Large intestine (tissue), 3 donors: Measurements from ENCODE around the gene CMC2. TPM values are rescaled to one million over a fixed set of nuclear protein-coding genes. Genes with fewer than 3 reads are reported as not detected.
A peak's percentile ranks its signal among the peaks of the same experiment; 100 is the strongest.

Experiments used
- DNase-seq, 2 donors: peaks; one replicate each; pipeline versions ENCODE4 v3.0.0 to v3.0.0-alpha.2; 2013
- H3K27ac ChIP-seq: one replicate; pipeline ENCODE4 v1.5.1; 2013; ENCODE audit warnings: low read length
- H3K27me3 ChIP-seq: 2 replicates; pipeline ENCODE4 v1.6.1; 2013; ENCODE audit warnings: low read length; ENCODE audit not compliant: control insufficient read depth, insufficient read depth
- H3K36me3 ChIP-seq: 2 replicates; pipeline ENCODE4 v1.6.1; 2013; ENCODE audit warnings: low read length; ENCODE audit not compliant: control insufficient read depth, insufficient read depth
- H3K4me1 ChIP-seq: one replicate; pipeline ENCODE4 v1.6.1; 2013; ENCODE audit warnings: low read length; ENCODE audit not compliant: control insufficient read depth, insufficient read depth
- H3K4me3 ChIP-seq: one replicate; pipeline ENCODE4 v1.5.1; 2013; ENCODE audit warnings: low read length
- H3K9me3 ChIP-seq: one replicate; pipeline ENCODE4 v1.6.1; 2013; ENCODE audit warnings: mild to moderate bottlenecking, low read depth, low read length, moderate library complexity; ENCODE audit not compliant: control insufficient read depth
- WGBS: methylation state at CpG from one replicate; pipeline ENCODE4 v1.1.5; 2013; ENCODE audit warnings: low lambda C conversion rate; ENCODE audit not compliant: insufficient coverage; 5-methylcytosine and 5-hydroxymethylcytosine counted together
- polyA plus RNA-seq: library from polyadenylated mRNA; unstranded; fragments of 120-200 nt; gene quantifications from one replicate; pipeline ENCODE4 v1.2.1, GENCODE V29; 2013

The CMC2 gene
- polyA plus RNA-seq, 1 donor, result 56.1 TPM

GRCh38 chr16:81035398-81035974 is 28.8 kb upstream of the CMC2 start, which contains the start of gene ATMIN:
TSS of gene ATMIN (plus strand) at chr16:81035842. CDS start at chr16:81035871, 29 bp downstream.
- Histone ChIP-seq H3K9me3 (no peaks in the 10 kb centered on the region), H3K36me3 (peaks cover 13% of the 10 kb centered on the region), H3K27me3 (no peaks in the 10 kb centered on the region), H3K27ac (peak within 1 kb of the TSS; percentile 16), H3K4me3 (peak within 1 kb of the TSS; percentile 57), H3K4me1 (peaks cover 8% of the 10 kb centered on the region)
- 47% methylated on average over 3 of the region's 54 CpGs for WGBS
- DNase-seq, result peak; percentile 84 to 93

DNA sequence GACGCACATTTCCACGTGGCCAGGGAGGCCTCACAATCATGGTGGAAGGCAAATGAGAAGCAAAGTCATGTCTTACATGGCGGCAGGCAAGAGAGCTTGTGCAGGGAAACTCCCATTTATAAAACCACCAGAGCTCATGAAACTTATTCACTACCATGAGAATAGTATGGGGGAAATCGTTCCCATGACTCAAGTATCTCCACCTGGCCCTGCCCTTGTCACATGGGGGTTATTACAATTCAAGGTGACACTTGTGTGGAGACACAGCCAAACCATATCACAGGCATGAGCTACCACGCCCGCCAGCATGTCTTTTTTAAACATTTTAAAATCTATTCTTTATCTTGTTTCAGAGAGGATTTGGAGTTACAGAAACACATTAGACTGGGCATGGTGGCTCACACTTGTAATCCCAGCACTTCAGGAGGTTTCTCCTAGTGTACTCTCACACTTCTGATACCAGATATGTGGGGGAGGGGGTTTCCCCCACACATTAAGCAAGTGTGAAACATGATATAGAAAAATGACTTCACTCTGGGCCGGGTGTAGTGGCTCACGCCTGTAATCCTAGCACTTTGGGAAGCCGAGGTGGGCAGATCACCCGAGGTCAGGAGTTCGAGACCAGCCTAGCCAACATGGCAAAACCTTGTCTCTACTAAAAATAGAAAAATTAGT is 23.4 kb upstream of the CMC2 start:
- no CpG with 5 or more reads among the region's 11 CpGs for WGBS
- Histone ChIP-seq H3K27me3 (no peaks in the 10 kb centered on the region), H3K27ac (no peak overlapping the region), H3K4me3 (no peak overlapping the region), H3K9me3 (no peaks in the 10 kb centered on the region), H3K4me1 (no peaks in the 10 kb centered on the region), H3K36me3 (peaks cover 7% of the 10 kb centered on the region)
- DNase-seq, result no peak

DNA sequence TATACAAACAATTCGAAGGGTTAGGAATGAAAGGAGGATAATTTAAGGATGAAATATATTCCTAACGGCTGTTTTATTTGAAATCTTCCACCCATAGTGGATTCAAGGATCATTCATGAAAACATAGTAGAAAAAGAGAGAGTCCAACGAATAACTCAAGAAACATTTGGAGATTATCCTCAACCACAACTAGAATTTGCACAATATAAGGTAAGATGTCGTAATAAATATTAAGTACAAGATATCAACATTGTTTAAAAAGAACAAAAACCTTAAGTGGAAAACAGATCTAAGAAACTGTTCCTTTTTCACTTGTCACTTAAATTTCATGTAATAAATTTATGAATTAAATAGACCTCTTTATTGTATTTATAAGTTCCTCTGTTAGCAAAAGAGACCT is 19.7 kb upstream of the CMC2 start:
- H3K4me3 ChIP-seq, result no peak overlapping the region
- no peak overlapping the region for H3K27ac ChIP-seq
- no peak for DNase-seq
- no peaks in the 10 kb centered on the region for H3K27me3 ChIP-seq
- WGBS, result 83% methylated on average over 1 of the region's 4 CpGs
- no peaks in the 10 kb centered on the region for H3K9me3 ChIP-seq
- H3K36me3 ChIP-seq, result peaks cover 9% of the 10 kb centered on the region
- H3K4me1 ChIP-seq, result no peaks in the 10 kb centered on the region

DNA sequence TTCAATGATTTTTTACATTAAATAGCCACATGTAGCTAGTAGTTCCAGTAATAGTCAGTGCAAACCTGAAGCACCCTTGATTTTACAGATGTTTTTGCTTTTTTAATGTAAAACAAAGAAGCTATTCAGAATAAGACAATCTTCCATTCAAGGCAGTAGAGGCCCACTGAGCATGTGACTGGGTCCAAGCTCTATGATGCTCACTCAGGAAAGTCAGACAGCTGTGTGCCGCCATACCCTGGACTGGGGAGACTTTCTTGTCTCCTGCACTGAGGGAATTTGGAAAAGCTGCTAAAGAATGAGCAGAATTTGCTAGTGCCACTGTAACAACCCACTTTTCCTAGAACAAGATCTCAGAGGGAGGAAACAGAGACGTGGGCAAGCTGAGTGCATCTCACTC is 11.8 kb upstream of the CMC2 start:
- no peaks in the 10 kb centered on the region for H3K27me3 ChIP-seq
- H3K4me3 ChIP-seq, result no peak overlapping the region
- H3K27ac ChIP-seq, result no peak overlapping the region
- H3K4me1 ChIP-seq, result no peaks in the 10 kb centered on the region
- H3K9me3 ChIP-seq, result no peaks in the 10 kb centered on the region
- DNase-seq, result no peak
- peaks cover 31% of the 10 kb centered on the region for H3K36me3 ChIP-seq
- no CpG with 5 or more reads among the region's 2 CpGs for WGBS

GRCh38 chr16:81014672-81015071 is 8.0 kb upstream of the CMC2 start:
- no CpG with 5 or more reads among the region's 2 CpGs for WGBS
- no peaks in the 10 kb centered on the region for H3K27me3 ChIP-seq
- H3K9me3 ChIP-seq, result no peaks in the 10 kb centered on the region
- no peak for DNase-seq
- H3K27ac ChIP-seq, result no peak overlapping the region
- H3K4me1 ChIP-seq, result no peaks in the 10 kb centered on the region
- H3K36me3 ChIP-seq, result peaks cover 29% of the 10 kb centered on the region
- no peak overlapping the region for H3K4me3 ChIP-seq

- WGBS, result no CpG with 5 or more reads among the region's 3 CpGs
- H3K9me3 ChIP-seq, result no peaks in the 10 kb centered on the region
- H3K27ac ChIP-seq, result no peak overlapping the region
- no peak overlapping the region for H3K4me3 ChIP-seq
- DNase-seq, result no peak
- no peaks in the 10 kb centered on the region for H3K4me1 ChIP-seq
- H3K36me3 ChIP-seq, result peaks cover 25% of the 10 kb centered on the region
- H3K27me3 ChIP-seq, result no peaks in the 10 kb centered on the region
Measured at GRCh38 chr16:81012974-81013373, 6.3 kb upstream of the CMC2 start.

- Histone ChIP-seq H3K27ac (peak overlapping the region; percentile 89), H3K4me3 (peak overlapping the region; percentile 96), H3K27me3 (no peaks in the 10 kb centered on the region), H3K4me1 (peaks cover 17% of the 10 kb centered on the region), H3K9me3 (no peaks in the 10 kb centered on the region), H3K36me3 (peaks cover 8% of the 10 kb centered on the region)
- DNase-seq, result no peak
- no CpG with 5 or more reads among the region's 12 CpGs for WGBS
Measured at GRCh38 chr16:81008505-81008789, 1.8 kb upstream of the CMC2 start.

DNA sequence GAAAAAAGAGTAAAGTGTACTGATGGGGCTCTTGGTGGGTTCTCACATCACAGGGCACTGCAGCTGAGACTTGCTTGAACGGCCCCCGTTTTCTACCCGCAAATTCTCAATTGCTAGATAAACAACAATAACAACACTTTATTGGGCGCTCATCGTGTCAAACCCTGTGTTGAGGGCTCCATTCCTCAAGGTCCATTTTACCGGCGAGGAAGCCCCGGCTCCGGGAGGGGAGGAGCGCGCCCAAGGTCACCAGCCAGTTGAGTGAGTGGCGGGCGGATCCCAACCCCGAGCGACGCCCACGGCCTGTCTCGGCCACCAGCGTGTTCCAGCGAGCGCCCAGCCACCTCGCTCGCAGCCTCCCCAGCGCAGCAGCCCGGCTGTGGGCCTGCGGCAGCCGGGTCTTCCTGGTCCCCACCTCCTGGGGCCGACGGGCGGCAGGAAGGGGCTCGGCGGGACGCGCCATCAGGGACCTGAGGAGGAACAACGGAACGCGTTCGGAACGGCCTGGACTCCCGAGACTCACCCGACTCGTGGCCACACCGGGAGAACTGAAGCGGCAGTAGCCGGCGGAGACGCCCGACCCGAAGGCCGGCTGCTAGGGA is 373 bp downstream of the CMC2 start:
- Histone ChIP-seq H3K9me3 (no peaks in the 10 kb centered on the region), H3K4me1 (peaks cover 17% of the 10 kb centered on the region), H3K4me3 (peak overlapping the region; percentile 96), H3K27ac (peak overlapping the region; percentile 89), H3K36me3 (no peaks in the 10 kb centered on the region), H3K27me3 (no peaks in the 10 kb centered on the region)
- DNase-seq, result peak; percentile 55 to 85
- WGBS, result no CpG with 5 or more reads among the region's 50 CpGs

DNA sequence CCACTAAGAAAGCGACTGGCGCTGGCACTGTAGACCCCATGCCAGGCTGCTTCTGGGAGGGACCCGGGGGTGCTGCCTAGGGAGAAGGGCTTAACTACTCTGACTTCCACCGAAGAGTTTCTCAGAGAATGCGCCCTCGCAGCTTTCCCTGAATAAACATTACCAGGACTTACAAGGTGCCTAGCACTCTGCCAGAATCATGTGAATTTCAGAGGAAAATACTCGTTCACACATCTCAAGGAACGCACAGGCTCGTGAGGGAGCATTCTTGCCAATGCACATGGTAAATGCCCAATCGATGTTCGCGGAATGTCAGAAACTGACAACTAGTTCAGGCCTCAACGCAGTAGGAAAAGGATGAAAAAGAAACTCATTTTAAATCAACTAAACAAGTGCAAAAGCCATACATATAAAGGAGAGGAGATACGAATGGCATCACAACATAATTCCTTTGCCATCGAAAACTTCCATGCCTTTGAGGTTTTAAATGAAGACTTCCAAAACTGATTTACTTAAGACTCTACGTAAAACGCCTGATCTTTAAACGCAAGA is 999 bp downstream of the CMC2 start:
- Histone ChIP-seq H3K4me1 (peaks cover 17% of the 10 kb centered on the region), H3K36me3 (no peaks in the 10 kb centered on the region), H3K4me3 (peak overlapping the region; percentile 96), H3K27ac (peak overlapping the region; percentile 89), H3K27me3 (no peaks in the 10 kb centered on the region), H3K9me3 (no peaks in the 10 kb centered on the region)
- peak in 1 of 2 donors; percentile 38 for DNase-seq
- 13% methylated on average over 4 of the region's 18 CpGs for WGBS

GRCh38 chr16:81004646-81005353 is 1.9 kb downstream of the CMC2 start:
- Histone ChIP-seq H3K4me1 (peaks cover 17% of the 10 kb centered on the region), H3K27me3 (no peaks in the 10 kb centered on the region), H3K27ac (peak overlapping the region; percentile 7), H3K4me3 (no peak overlapping the region), H3K36me3 (no peaks in the 10 kb centered on the region), H3K9me3 (no peaks in the 10 kb centered on the region)
- peak; percentile 18 to 60 for DNase-seq
- 26% methylated on average over 3 of the region's 14 CpGs for WGBS
